ENCODE results near the gene RDH13. TPM values are rescaled to one million over a fixed set of nuclear protein-coding genes. Genes with fewer than 3 reads are reported as not detected.
A peak's percentile ranks its signal among the peaks of the same experiment; 100 is the strongest.

Gene RDH13
- polyA plus RNA-seq, 2 of the 4 experiments (the other 2 are of a cell fraction): 10.6 to 12.8 TPM

GRCh38 chr19:55080968-55081769 lies 18.2 kb upstream of the RDH13 start:
- TF ChIP-seq HES2 (IDR thresholded peaks at IDR 0.05) (no peak), ZNF302 (CRISPR knock-in tag; IDR thresholded peaks at IDR 0.05) (no peak), ZSCAN20 (CRISPR knock-in tag; IDR thresholded peaks at IDR 0.05) (no peak), FOSL2 (IDR thresholded peaks at IDR 0.05) (no peak), FOSL2 (CRISPR knock-in tag; IDR thresholded peaks at IDR 0.05) (no peak), BCL3 (IDR thresholded peaks at IDR 0.05) (no peak), TFCP2L1 (CRISPR knock-in tag; IDR thresholded peaks at IDR 0.05) (0 out of 2 replicates have a peak, but pooled peaks have one; percentile 42), ATOH8 (CRISPR knock-in tag; IDR thresholded peaks at IDR 0.05; ENCODE audit: low read depth) (no peak), KDM1A (IDR thresholded peaks at IDR 0.05; ENCODE audit: low read depth) (no peak), SREBF2 (IDR thresholded peaks at IDR 0.05) (no peak), POLR2A (IDR thresholded peaks at IDR 0.05; ENCODE audit: low read length) (0 out of 2 replicates have a peak, but pooled peaks have one; percentile 21)
- FAIRE-seq (no peak), ATAC-seq (peak; percentile 55 to 81), DNase-seq (ENCODE audit: low read depth in 1 of 2, low spot score in 1 of 2) (peak; percentile 77 to 89)
- H3K4me3 ChIP-seq: peak overlapping the region; percentile 43
- WGBS (ENCODE audit: missing lambda C conversion rate): 40% methylated on average over 35 of the region's 60 CpGs
- H3K4me1 ChIP-seq: no peaks in the 10 kb centered on the region
- no peaks in the 10 kb centered on the region for H3K9me3 ChIP-seq
- ChIA-PET CTCF (interaction anchor here (0.6 to 2.9 kb wide), 5 partner anchors 8 to 86 kb away, joined by 3 to 17 read pairs (median 4); partner anchors contain the start of gene RDH13), POLR2A (interaction anchor here (1.5 kb wide), 2 partner anchors 13 to 25 kb away, joined by 3 to 5 read pairs; no protein-coding TSS in a partner anchor)
- peak overlapping the region; percentile 87 for H3K4me2 ChIP-seq
- peak overlapping the region; percentile 78 to 87; a peak in 5 of 6 replicates for H3K27ac ChIP-seq

GRCh38 chr19:55080121-55080967 lies 17.4 kb upstream of the RDH13 start:
- FAIRE-seq (no peak), ATAC-seq (peak; percentile 67 to 87), DNase-seq (ENCODE audit: low read depth in 1 of 2, low spot score in 1 of 2) (peak; percentile 82 to 89)
- Histone ChIP-seq H3K4me3 (peak overlapping the region; percentile 43), H3K9me3 (no peaks in the 10 kb centered on the region), H3K27ac (peak overlapping the region; percentile 78 to 87), H3K4me1 (no peaks in the 10 kb centered on the region), H3K4me2 (peak overlapping the region; percentile 87)
- ChIA-PET CTCF (interaction anchor here (0.6 to 2.9 kb wide), 7 partner anchors 8 to 87 kb away, joined by 3 to 17 read pairs (median 4); partner anchors contain the start of gene RDH13), POLR2A (interaction anchor here (0.6 to 1.5 kb wide), 8 partner anchors 8 to 381 kb away, joined by 3 to 6 read pairs (median 4); partner anchors contain the start of gene ISOC2)
- WGBS (ENCODE audit: missing lambda C conversion rate): 60% methylated on average over 48 of the region's 55 CpGs
- no peak for TF ChIP-seq ZC3H11A (IDR thresholded peaks at IDR 0.05)
- TF ChIP-seq CBX2 (IDR thresholded peaks at IDR 0.05; ENCODE audit: borderline replicate concordance, low read depth): no peak
- TF ChIP-seq JUN (IDR thresholded peaks at IDR 0.05): no peak
- TF ChIP-seq FOSB (CRISPR knock-in tag; IDR thresholded peaks at IDR 0.05): no peak
- TF ChIP-seq TFCP2L1 (CRISPR knock-in tag; IDR thresholded peaks at IDR 0.05): peak; percentile 13; the same call in 1 of the 2 replicates
- no peak for TF ChIP-seq ELK1 (IDR thresholded peaks at IDR 0.05; ENCODE audit: low read depth, low read length)
- peak; percentile 86 for TF ChIP-seq MAX (IDR thresholded peaks at IDR 0.05)
- no peak for TF ChIP-seq HEYL (CRISPR knock-in tag; IDR thresholded peaks at IDR 0.05)
- no peak for TF ChIP-seq HOXA7 (CRISPR knock-in tag; IDR thresholded peaks at IDR 0.05)
- TF ChIP-seq RAD21 (conservative IDR thresholded peaks at IDR 0.05 in 1 of 2, IDR thresholded peaks at IDR 0.05 in 1 of 2): no peak
- TF ChIP-seq E2F6 (IDR thresholded peaks at IDR 0.05; ENCODE audit: borderline replicate concordance, low read depth): 0 out of 2 replicates have a peak, but pooled peaks have one; percentile 67
- no peak for TF ChIP-seq JUNB (IDR thresholded peaks at IDR 0.05)
- TF ChIP-seq KDM5A (IDR thresholded peaks at IDR 0.05): no peak
- TF ChIP-seq REST (IDR thresholded peaks at IDR 0.05): no peak
- no peak for TF ChIP-seq HOXB13 (CRISPR knock-in tag; IDR thresholded peaks at IDR 0.05; ENCODE audit: low read depth)
